Thyroid gland (tissue), 4 donors: ENCODE data around the gene CFAP20DC. TPM values are rescaled to one million over a fixed set of nuclear protein-coding genes. Genes with fewer than 3 reads are reported as not detected.

Source experiments
- DNase-seq, 2 donors: peaks; one replicate each; pipeline ENCODE4 v3.0.0-alpha.2; 2019
- H3K27ac ChIP-seq, 3 donors: fragments of 200-600 bp; sonication (generic); 1 replicate in 2 of 3; 2 replicates in 1 of 3; pipeline ENCODE4 v1.5.1; 2016 to 2019; ENCODE audit warnings: mild to moderate bottlenecking in 1 of 3, moderate library complexity in 1 of 3
- H3K27me3 ChIP-seq: fragments of 200-600 bp; sonication (generic); one replicate; pipeline ENCODE4 v1.5.1; 2019
- H3K36me3 ChIP-seq, 2 donors: fragments of 200-600 bp; sonication (generic); one replicate each; pipeline ENCODE4 v1.5.1; 2016 to 2019
- H3K4me1 ChIP-seq, 2 donors: fragments of 200-600 bp; sonication (generic); one replicate each; pipeline ENCODE4 v1.5.1; 2017 to 2019
- H3K4me3 ChIP-seq, 3 donors: fragments of 200-600 bp; sonication (generic); replicated peaks in 1 of 3; 1 replicate in 2 of 3; 2 replicates in 1 of 3; pipeline ENCODE4 v1.5.1; 2016; ENCODE audit warnings: mild to moderate bottlenecking in 1 of 3
- H3K9me3 ChIP-seq: fragments of 200-600 bp; sonication (generic); one replicate; pipeline ENCODE4 v1.5.1; 2017
- CTCF ChIP-seq, 6 experiments: fragments of 200-600 bp in 3 of 6; fragments of 450-650 bp in 3 of 6; sonication (generic) in 3 of 6; IDR thresholded peaks; one replicate each; pipeline ENCODE4 v1.5.1; 2016 to 2019; ENCODE audit warnings: antibody characterized with exemption in 6 of 6, mild to moderate bottlenecking in 2 of 6, inconsistent platforms in 1 of 6, moderate library complexity in 1 of 6
- POLR2A ChIP-seq, 2 donors: fragments of 450-650 bp; IDR thresholded peaks; one replicate each; pipeline ENCODE4 v1.6.1; 2017; ENCODE audit warnings: antibody characterized with exemption in 2 of 2, mild to moderate bottlenecking in 2 of 2, moderate library complexity in 1 of 2
- WGBS, 2 donors: methylation state at CpG; one replicate each; pipeline ENCODE4 v1.1.5; 2017; 5-methylcytosine and 5-hydroxymethylcytosine counted together
- intact Hi-C: fragments of 100-400 bp; cut with DNase I; formaldehyde crosslinking; loops from one replicate; pipeline ENCODE4 v1.15.1; 2023
- total RNA-seq, 4 donors: library from RNA; depleted of rRNA; stranded (reverse); fragments of >200 nt; gene quantifications; one replicate each; pipeline ENCODE4 v1.2.3, GENCODE V29; 2016

Gene CFAP20DC
- total RNA-seq, 4 donors from 2014 or later, result 0.20 to 0.92 (median 0.60) TPM

GRCh38 chr3:58725326-58725853, 324.4 kb downstream of the CFAP20DC start:
- H3K36me3 ChIP-seq, result no peaks in the 10 kb centered on the region
- TF ChIP-seq POLR2A (IDR thresholded peaks at IDR 0.05), result no peak
- TF ChIP-seq CTCF (IDR thresholded peaks at IDR 0.05), result no peak
- WGBS, 2 donors, result 65 to 74% methylated on average over 7 of the region's 7 CpGs
- no peak overlapping the region for H3K4me3 ChIP-seq
- H3K9me3 ChIP-seq, result no peaks in the 10 kb centered on the region
- H3K27me3 ChIP-seq, result no peaks in the 10 kb centered on the region
- no peaks in the 10 kb centered on the region for H3K4me1 ChIP-seq
- intact Hi-C loops, result no loop called here
- no peak for DNase-seq
- H3K27ac ChIP-seq, result no peak overlapping the region

GRCh38 chr3:58724336-58724735, 325.5 kb downstream of the CFAP20DC start:
- Histone ChIP-seq H3K27me3 (no peaks in the 10 kb centered on the region), H3K9me3 (no peaks in the 10 kb centered on the region), H3K4me3 (no peak overlapping the region), H3K4me1 (no peaks in the 10 kb centered on the region), H3K36me3 (no peaks in the 10 kb centered on the region), H3K27ac (no peak overlapping the region)
- DNase-seq, result no peak
- TF ChIP-seq CTCF (IDR thresholded peaks at IDR 0.05) (no peak), POLR2A (IDR thresholded peaks at IDR 0.05) (no peak)
- intact Hi-C loops, result no loop called here
- 63 to 66% methylated on average over 11 of the region's 11 CpGs for WGBS, 2 donors

- no peak for DNase-seq
- 74 to 78% methylated on average over 3 of the region's 3 CpGs for WGBS, 2 donors
- no peak overlapping the region for H3K27ac ChIP-seq
- TF ChIP-seq CTCF (IDR thresholded peaks at IDR 0.05), result no peak
- TF ChIP-seq POLR2A (IDR thresholded peaks at IDR 0.05), result no peak
- H3K27me3 ChIP-seq, result no peaks in the 10 kb centered on the region
- no peaks in the 10 kb centered on the region for H3K36me3 ChIP-seq
- intact Hi-C loops, result no loop called here
- H3K4me3 ChIP-seq, result no peak overlapping the region
- H3K4me1 ChIP-seq, result no peaks in the 10 kb centered on the region
- no peaks in the 10 kb centered on the region for H3K9me3 ChIP-seq
Observed at GRCh38 chr3:58723173-58723572, 326.7 kb downstream of the CFAP20DC start.

- no peak overlapping the region for H3K4me3 ChIP-seq
- no peak overlapping the region for H3K27ac ChIP-seq
- TF ChIP-seq CTCF (IDR thresholded peaks at IDR 0.05), result no peak
- TF ChIP-seq POLR2A (IDR thresholded peaks at IDR 0.05), result no peak
- no peaks in the 10 kb centered on the region for H3K36me3 ChIP-seq
- 61 to 67% methylated on average over 4 of the region's 4 CpGs for WGBS, 2 donors
- no peaks in the 10 kb centered on the region for H3K9me3 ChIP-seq
- intact Hi-C loops, result no loop called here
- H3K27me3 ChIP-seq, result no peaks in the 10 kb centered on the region
- H3K4me1 ChIP-seq, result no peaks in the 10 kb centered on the region
- DNase-seq, result no peak
Observed at GRCh38 chr3:58722561-58722960, 327.3 kb downstream of the CFAP20DC start.

GRCh38 chr3:58720526-58720925, 329.3 kb downstream of the CFAP20DC start:
- no peak for DNase-seq
- H3K4me1 ChIP-seq, result no peaks in the 10 kb centered on the region
- no peak overlapping the region for H3K27ac ChIP-seq
- no peaks in the 10 kb centered on the region for H3K9me3 ChIP-seq
- no peak overlapping the region for H3K4me3 ChIP-seq
- intact Hi-C loops, result no loop called here
- no peaks in the 10 kb centered on the region for H3K27me3 ChIP-seq
- H3K36me3 ChIP-seq, result no peaks in the 10 kb centered on the region
- TF ChIP-seq CTCF (IDR thresholded peaks at IDR 0.05) (no peak), POLR2A (IDR thresholded peaks at IDR 0.05) (no peak)
- 80 to 87% methylated on average over 3 of the region's 3 CpGs for whole genome bisulfite sequencing, 2 donors
